Measurements from ENCODE around the gene GALNT1. TPM values are rescaled to one million over a fixed set of nuclear protein-coding genes. Genes with fewer than 3 reads are reported as not detected.

Gene GALNT1
- total and polyA plus RNA-seq, 2 of the 4 experiments (the other 2 are of a cell fraction): 24.9 to 43.9 TPM

DNA sequence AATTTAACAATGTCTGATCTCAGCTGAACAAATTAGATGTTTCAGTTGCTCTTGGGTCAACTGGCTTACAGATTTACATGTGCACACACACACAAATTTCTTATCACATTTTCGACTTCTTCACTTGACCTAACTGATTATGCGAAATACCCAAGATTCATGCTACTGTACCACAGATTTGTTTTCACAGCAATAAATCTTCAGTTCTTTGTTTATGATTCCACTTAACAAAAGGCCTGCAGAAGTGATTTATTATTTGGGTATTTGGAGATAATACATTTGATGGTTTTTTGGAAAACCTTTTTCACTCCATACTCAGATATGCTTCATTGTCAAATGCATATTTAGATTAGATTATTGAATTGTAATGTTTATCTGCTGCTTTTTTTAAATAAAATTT, 129.0 kb downstream of the GALNT1 start:
- Histone ChIP-seq H3K27me3 (ENCODE audit: control insufficient read depth, insufficient read depth, low read length) (no peaks in the 10 kb centered on the region), H3K36me3 (ENCODE audit: control insufficient read depth, insufficient read depth, low read length) (peaks cover 5% of the 10 kb centered on the region), H4K5ac (ENCODE audit: low read depth, low read length) (no peak overlapping the region), H3K9ac (ENCODE audit: low read depth, low read length) (no peak overlapping the region), H2AK5ac (ENCODE audit: low read depth, low read length) (no peak overlapping the region), H3K4me2 (ENCODE audit: low read depth, low read length) (no peak overlapping the region), H3K4me1 (ENCODE audit: control insufficient read depth, insufficient read depth, low read length) (no peaks in the 10 kb centered on the region), H3K27ac (ENCODE audit: insufficient read depth, low read length) (no peak overlapping the region), H4K20me1 (ENCODE audit: insufficient read depth, low read length) (no peaks in the 10 kb centered on the region), H4K91ac (ENCODE audit: insufficient read depth, low read depth, low read length) (no peak overlapping the region), H3K9me1 (ENCODE audit: insufficient read depth, low read length) (no peaks in the 10 kb centered on the region; the same call in 1 of the 2 replicates), H3K9me3 (ENCODE audit: control insufficient read depth, insufficient read depth, low read length) (no peaks in the 10 kb centered on the region), H3K4me3 (ENCODE audit: insufficient read depth, low read depth, low read length) (no peak overlapping the region), H3K14ac (replicated peaks; ENCODE audit: low read depth, low read length) (no peak overlapping the region), H3K79me1 (ENCODE audit: low read depth in 1 of 2, low read length in 2 of 2) (no peaks in the 10 kb centered on the region), H3K18ac (ENCODE audit: low read depth, low read length) (no peak overlapping the region), H2AK9ac (replicated peaks; ENCODE audit: low read depth, low read length, poor library complexity) (no peak overlapping the region), H4K8ac (ENCODE audit: low read depth in 2 of 2, low read length in 2 of 2) (no peak overlapping the region), H2BK5ac (ENCODE audit: low read depth, low read length, poor library complexity, severe bottlenecking) (no peak overlapping the region), H2AFZ (replicated peaks; ENCODE audit: low read length, poor library complexity) (no peak overlapping the region), H3K23ac (ENCODE audit: low read depth, low read length) (no peak overlapping the region), H3K56ac (ENCODE audit: extremely low read depth, insufficient read depth, low read length) (no peak overlapping the region), H2BK120ac (ENCODE audit: low read depth, low read length) (no peak overlapping the region), H2BK20ac (ENCODE audit: low read depth, low read length) (no peak overlapping the region), H2BK15ac (ENCODE audit: low read depth, low read length) (no peak overlapping the region), H3K4ac (ENCODE audit: low read depth, low read length) (no peak overlapping the region)
- ChIA-PET POLR2A (ENCODE audit: unreplicated experiment) (interaction anchor here (0.7 kb wide), 1 partner anchor 1191 kb away, joined by 3 read pairs; no protein-coding TSS in a partner anchor), CTCF (interaction anchor here (1.3 kb wide), 1 partner anchor 15 kb away, joined by 3 read pairs; no protein-coding TSS in a partner anchor)
- WGBS, 2 experiments (ENCODE audit: extremely low coverage in 2 of 2, insufficient read length in 1 of 2): no CpG with 5 or more reads among the region's 2 CpGs
- no peak for ATAC-seq (ENCODE audit: low read depth)
- dilution Hi-C loops (cut with HindIII; ENCODE audit: low sequenced_read_pairs, unreplicated experiment): no loop called here
- no peak for DNase-seq
- in situ Hi-C loops (cut with MboI; ENCODE audit: low sequenced_read_pairs): no loop called here
- no peak for TF ChIP-seq SMC3 (IDR thresholded peaks at IDR 0.05; ENCODE audit: low read depth, low read length)
- TF ChIP-seq FOS (IDR thresholded peaks at IDR 0.05; ENCODE audit: low read depth, low read length): no peak
- TF ChIP-seq, protein P1, sequence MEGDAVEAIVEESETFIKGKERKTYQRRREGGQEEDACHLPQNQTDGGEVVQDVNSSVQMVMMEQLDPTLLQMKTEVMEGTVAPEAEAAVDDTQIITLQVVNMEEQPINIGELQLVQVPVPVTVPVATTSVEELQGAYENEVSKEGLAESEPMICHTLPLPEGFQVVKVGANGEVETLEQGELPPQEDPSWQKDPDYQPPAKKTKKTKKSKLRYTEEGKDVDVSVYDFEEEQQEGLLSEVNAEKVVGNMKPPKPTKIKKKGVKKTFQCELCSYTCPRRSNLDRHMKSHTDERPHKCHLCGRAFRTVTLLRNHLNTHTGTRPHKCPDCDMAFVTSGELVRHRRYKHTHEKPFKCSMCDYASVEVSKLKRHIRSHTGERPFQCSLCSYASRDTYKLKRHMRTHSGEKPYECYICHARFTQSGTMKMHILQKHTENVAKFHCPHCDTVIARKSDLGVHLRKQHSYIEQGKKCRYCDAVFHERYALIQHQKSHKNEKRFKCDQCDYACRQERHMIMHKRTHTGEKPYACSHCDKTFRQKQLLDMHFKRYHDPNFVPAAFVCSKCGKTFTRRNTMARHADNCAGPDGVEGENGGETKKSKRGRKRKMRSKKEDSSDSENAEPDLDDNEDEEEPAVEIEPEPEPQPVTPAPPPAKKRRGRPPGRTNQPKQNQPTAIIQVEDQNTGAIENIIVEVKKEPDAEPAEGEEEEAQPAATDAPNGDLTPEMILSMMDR (conservative IDR thresholded peaks at IDR 0.05; ENCODE audit: low read depth, low read length): no peak
- no peak for TF ChIP-seq RFX5 (IDR thresholded peaks at IDR 0.05; ENCODE audit: low read depth, low read length)
- no peak for TF ChIP-seq RCOR1 (IDR thresholded peaks at IDR 0.05; ENCODE audit: insufficient replicate concordance, low read length)
- no peak for TF ChIP-seq MAZ (IDR thresholded peaks at IDR 0.05; ENCODE audit: borderline replicate concordance, low read depth, low read length)
- no peak for TF ChIP-seq CEBPB (IDR thresholded peaks at IDR 0.05; ENCODE audit: low read depth, low read length)
- TF ChIP-seq, protein P2, sequence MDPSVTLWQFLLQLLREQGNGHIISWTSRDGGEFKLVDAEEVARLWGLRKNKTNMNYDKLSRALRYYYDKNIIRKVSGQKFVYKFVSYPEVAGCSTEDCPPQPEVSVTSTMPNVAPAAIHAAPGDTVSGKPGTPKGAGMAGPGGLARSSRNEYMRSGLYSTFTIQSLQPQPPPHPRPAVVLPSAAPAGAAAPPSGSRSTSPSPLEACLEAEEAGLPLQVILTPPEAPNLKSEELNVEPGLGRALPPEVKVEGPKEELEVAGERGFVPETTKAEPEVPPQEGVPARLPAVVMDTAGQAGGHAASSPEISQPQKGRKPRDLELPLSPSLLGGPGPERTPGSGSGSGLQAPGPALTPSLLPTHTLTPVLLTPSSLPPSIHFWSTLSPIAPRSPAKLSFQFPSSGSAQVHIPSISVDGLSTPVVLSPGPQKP (IDR thresholded peaks at IDR 0.05; ENCODE audit: borderline replicate concordance, low read depth, low read length): no peak
- no peak for TF ChIP-seq RAD21 (IDR thresholded peaks at IDR 0.05; ENCODE audit: low read length)
- TF ChIP-seq, protein P3, sequence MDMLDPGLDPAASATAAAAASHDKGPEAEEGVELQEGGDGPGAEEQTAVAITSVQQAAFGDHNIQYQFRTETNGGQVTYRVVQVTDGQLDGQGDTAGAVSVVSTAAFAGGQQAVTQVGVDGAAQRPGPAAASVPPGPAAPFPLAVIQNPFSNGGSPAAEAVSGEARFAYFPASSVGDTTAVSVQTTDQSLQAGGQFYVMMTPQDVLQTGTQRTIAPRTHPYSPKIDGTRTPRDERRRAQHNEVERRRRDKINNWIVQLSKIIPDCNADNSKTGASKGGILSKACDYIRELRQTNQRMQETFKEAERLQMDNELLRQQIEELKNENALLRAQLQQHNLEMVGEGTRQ (IDR thresholded peaks at IDR 0.05; ENCODE audit: low read depth, low read length): no peak
- no peak for TF ChIP-seq MAFK (IDR thresholded peaks at IDR 0.05; ENCODE audit: low read depth, low read length)
- TF ChIP-seq NFE2L2 (IDR thresholded peaks at IDR 0.05; ENCODE audit: low read depth, low read length): no peak
- no peak for TF ChIP-seq POLR2A (IDR thresholded peaks at IDR 0.05; ENCODE audit: low read depth, low read length)
- TF ChIP-seq MXI1 (IDR thresholded peaks at IDR 0.05; ENCODE audit: borderline replicate concordance, low read depth, low read length): no peak
- TF ChIP-seq CHD1 (IDR thresholded peaks at IDR 0.05; ENCODE audit: low read depth, low read length): no peak
- no peak for TF ChIP-seq BHLHE40 (IDR thresholded peaks at IDR 0.05; ENCODE audit: low read depth, low read length)
- no TSS peak for BruUV-seq (replicated peaks)
- intact Hi-C loops (cut with micrococcal nuclease): no loop called here
